GM12878 (cell line): ENCODE data around the gene FBXO5. TPM values are rescaled to one million over a fixed set of nuclear protein-coding genes. Genes with fewer than 3 reads are reported as not detected.

Experiments
- ATAC-seq: fragments of 200-7000 bp; cut with Tn5 transposase; 3 replicates; pipeline ENCODE4 v1.9.1; 2020; ENCODE audit warnings: mild to moderate bottlenecking, moderate library complexity
- BruUV-seq: library from RNA; stranded (reverse); fragments of 400-500 nt; replicated peaks from 2 replicates; lab custom pipeline; 2021; lab: Mats Ljungman, UMichigan
- CTCF ChIA-PET: fragments of 300-600 bp; sonication (Branson Sonifier 250); formaldehyde crosslinking; extraction: SDS; loops from one replicate; lab custom pipeline; 2021; ENCODE audit warnings: inconsistent platforms; lab: Yijun Ruan, JAX
- POLR2A ChIA-PET: fragments of 350-600 bp; formaldehyde crosslinking; extraction: SDS; loops from one replicate; lab custom pipeline; 2021; ENCODE audit warnings: inconsistent platforms; lab: Charles Lee
- RAD21 ChIA-PET: fragments of 300-600 bp; sonication (Branson Sonifier 250); formaldehyde crosslinking; loops from one replicate; lab custom pipeline; 2023; ENCODE audit warnings: antibody characterized with exemption; ENCODE audit not compliant: unreplicated experiment; lab: Charles Lee
- SMC1A ChIA-PET: fragments of 300-600 bp; sonication (Branson Sonifier 250); formaldehyde crosslinking; loops from one replicate; lab custom pipeline; 2023; ENCODE audit not compliant: unreplicated experiment, uncharacterized antibody; lab: Charles Lee
- DNase-seq: peaks from one replicate; pipeline ENCODE4 v3.0.0-alpha.2; 2011; ENCODE audit warnings: low read depth, low spot score
- FAIRE-seq: peaks from 3 replicates; lab custom pipeline; 2011; peaks lifted over from hg19 to GRCh38; lab: Jason Lieb, UNC
- H2AFZ ChIP-seq: 2 replicates; pipeline ENCODE4 v1.6.0; 2011; ENCODE audit warnings: low read depth, low read length, control low read depth; ENCODE audit not compliant: control insufficient read depth
- H3K27ac ChIP-seq: 2 replicates; pipeline ENCODE4 v1.5.1; 2011; ENCODE audit warnings: control low read depth; ENCODE audit not compliant: control insufficient read depth, insufficient read depth
- H3K27me3 ChIP-seq, 2 experiments: replicated peaks in 1 of 2; 2 replicates each; pipeline versions ENCODE4 v1.6.0 to v1.6.1; 2011; ENCODE audit warnings: low read length in 1 of 2; ENCODE audit not compliant: control insufficient read depth in 2 of 2, insufficient read depth in 2 of 2
- H3K36me3 ChIP-seq, 2 experiments: 2 replicates each; pipeline ENCODE4 v1.5.1; 2011; ENCODE audit warnings: low read length in 1 of 2; ENCODE audit not compliant: control insufficient read depth in 2 of 2, insufficient read depth in 2 of 2
- H3K4me1 ChIP-seq: 2 replicates; pipeline ENCODE4 v1.6.1; 2011; ENCODE audit warnings: mild to moderate bottlenecking, low read length, moderate library complexity, mixed read lengths; ENCODE audit not compliant: control insufficient read depth, insufficient read depth
- H3K4me2 ChIP-seq: 2 replicates; pipeline ENCODE4 v1.6.0; 2011; ENCODE audit warnings: control low read depth; ENCODE audit not compliant: control insufficient read depth, insufficient read depth
- H3K4me3 ChIP-seq: fragments of 200-600 bp; sonication (generic); 2 replicates; pipeline ENCODE4 v1.5.1; 2016
- H3K79me2 ChIP-seq: 2 replicates; pipeline ENCODE4 v1.6.0; 2011; ENCODE audit warnings: low read length; ENCODE audit not compliant: control insufficient read depth, insufficient read depth
- H3K9ac ChIP-seq: 2 replicates; pipeline ENCODE4 v1.8.0; 2011; ENCODE audit warnings: low read length, control low read depth, mixed read lengths; ENCODE audit not compliant: control insufficient read depth, insufficient read depth
- H3K9me3 ChIP-seq: replicated peaks from 3 replicates; pipeline ENCODE4 v1.5.1; 2011; ENCODE audit warnings: mild to moderate bottlenecking, low read length; ENCODE audit not compliant: control insufficient read depth, insufficient read depth
- H4K20me1 ChIP-seq: 2 replicates; pipeline ENCODE4 v1.6.0; 2011; ENCODE audit not compliant: control insufficient read depth, insufficient read depth
- BCLAF1 ChIP-seq: fragments of 450-650 bp; IDR thresholded peaks from 2 replicates; pipeline ENCODE4 v1.6.1; 2017; ENCODE audit warnings: antibody characterized with exemption, mild to moderate bottlenecking, moderate library complexity
- CHD2 ChIP-seq: IDR thresholded peaks from 2 replicates; pipeline ENCODE4 v1.6.1; 2011; ENCODE audit warnings: low read depth, low read length, improper control_type of control experiment, borderline replicate concordance
- EED ChIP-seq: sonication (generic); IDR thresholded peaks from 2 replicates; pipeline ENCODE4 v1.6.1; 2016; ENCODE audit warnings: antibody characterized with exemption, low read depth
- ELK1 ChIP-seq: IDR thresholded peaks from 2 replicates; pipeline ENCODE4 v1.6.1; 2012; ENCODE audit warnings: low read depth, low read length, improper control_type of control experiment
- ESRRA ChIP-seq: IDR thresholded peaks from 2 replicates; pipeline ENCODE4 v1.6.1; 2012; ENCODE audit warnings: mild to moderate bottlenecking, low read length, improper control_type of control experiment
- IKZF2 ChIP-seq, 2 experiments: fragments of 450-650 bp; IDR thresholded peaks; 2 replicates each; pipeline ENCODE4 v1.6.1; 2017; ENCODE audit warnings: mild to moderate bottlenecking in 2 of 2, moderate library complexity in 2 of 2
- MEF2B ChIP-seq: fragments of 450-650 bp; IDR thresholded peaks from 2 replicates; pipeline ENCODE4 v1.6.1; 2018; ENCODE audit warnings: mild to moderate bottlenecking, moderate library complexity; ENCODE audit not compliant: partially characterized antibody, poor library complexity, severe bottlenecking
- PRDM15 ChIP-seq: fragments of 450-650 bp; formaldehyde crosslinking; IDR thresholded peaks from 2 replicates; pipeline ENCODE4 v1.4.0; 2020; ENCODE audit warnings: mild to moderate bottlenecking, moderate library complexity
- SREBF2 ChIP-seq: IDR thresholded peaks from 2 replicates; pipeline ENCODE4 v1.6.1; 2012; ENCODE audit warnings: mild to moderate bottlenecking, low read length
- SUZ12 ChIP-seq: fragments of 200-600 bp; sonication (generic); IDR thresholded peaks from one replicate; pipeline ENCODE4 v1.6.1; 2018; ENCODE audit warnings: antibody characterized with exemption, mild to moderate bottlenecking; ENCODE audit not compliant: unreplicated experiment
- WGBS: methylation state at CpG from one replicate; pipeline ENCODE4 v1.1.6; 2016; ENCODE audit warnings: low lambda C conversion rate; ENCODE audit not compliant: insufficient replicate concordance, insufficient coverage; ENCODE audit errors: missing lambda C conversion rate; 5-methylcytosine and 5-hydroxymethylcytosine counted together
- in situ Hi-C: fragments of 300-500 bp; cut with MboI; formaldehyde crosslinking; loops from 9 replicates; pipeline ENCODE4 v1.14.3; 2018; ENCODE audit warnings: mixed read lengths
- intact Hi-C: fragments of 100-400 bp; cut with micrococcal nuclease; formaldehyde crosslinking; loops from one replicate; pipeline ENCODE4 v1.14.2; 2022; ENCODE audit not compliant: unreplicated experiment
- polyA plus RNA-seq, 11 experiments: library from polyadenylated mRNA; depleted of rRNA in 4 of 11; unstranded in 6 of 11; stranded (reverse) in 5 of 11; fragments of >200 nt; fragmentation: Nextera tagmentation in 4 of 11; fragmentation: Illumina TruSeq in 1 of 11; extraction: Ambion mirVana in 4 of 11; extraction: Trizol in 1 of 11; gene quantifications; 1 replicate in 1 of 11; 2 replicates in 10 of 11; pipeline versions ENCODE4 v1.2.1 to v1.2.3, GENCODE V29; 2011 to 2016; ENCODE audit warnings: inconsistent platforms in 2 of 11, missing spikeins in 2 of 11, low read depth in 1 of 11
- total RNA-seq, 4 experiments: library from RNA; depleted of rRNA in 3 of 4; stranded (reverse); fragments of >200 nt in 3 of 4; fragmentation: Illumina TruSeq in 1 of 4; extraction: Trizol in 1 of 4; gene quantifications; 2 replicates each; pipeline versions ENCODE4 v1.2.1 to v1.2.3, GENCODE V29; 2013 to 2021

The FBXO5 gene
- total and polyA plus RNA-seq, 10 of the 15 experiments (the other 5 are each of a cell fraction or from before 2014, with no cell fraction given) = 13.6 to 62.2 (median 37.7) TPM

GRCh38 chr6:153015094-153015640 is 32.3 kb upstream of the FBXO5 start (continued):
- TF ChIP-seq ELK1 = no peak
- no peak for TF ChIP-seq PRDM15 (CRISPR knock-in tag)

GRCh38 chr6:153013438-153013837 is 30.6 kb upstream of the FBXO5 start:
- RAD21 ChIA-PET = no interaction called here
- CTCF ChIA-PET = interaction anchor here (0.5 to 1.2 kb wide), 3 partner anchors 18 to 714 kb away, joined by 3 to 4 read pairs (median 3); no protein-coding TSS in a partner anchor
- H3K4me2 ChIP-seq = no peak overlapping the region
- H3K79me2 ChIP-seq = no peaks in the 10 kb centered on the region
- no TSS peak for BruUV-seq
- no peak overlapping the region for H3K4me3 ChIP-seq
- intact Hi-C loops (no loop called here), in situ Hi-C loops (no loop called here)
- H3K9me3 ChIP-seq = no peaks in the 10 kb centered on the region
- H3K9ac ChIP-seq = no peak overlapping the region
- H4K20me1 ChIP-seq = no peaks in the 10 kb centered on the region
- TF ChIP-seq SREBF2 = no peak
- no peak for TF ChIP-seq ESRRA
- TF ChIP-seq CHD2 = no peak
- no peak for TF ChIP-seq BCLAF1
- TF ChIP-seq MEF2B = no peak
- no peak for TF ChIP-seq EED
- TF ChIP-seq IKZF2 (IDR thresholded peaks at IDR 0.05) = no peak
- TF ChIP-seq SUZ12 = no peak
- FAIRE-seq (no peak), DNase-seq (no peak), ATAC-seq (no peak)
- SMC1A ChIA-PET = no interaction called here
- H3K4me1 ChIP-seq = no peaks in the 10 kb centered on the region
- H3K36me3 ChIP-seq = no peaks in the 10 kb centered on the region
- H3K27me3 ChIP-seq = no peaks in the 10 kb centered on the region; a peak in 1 of 4 replicates
- POLR2A ChIA-PET = no interaction called here
- no peak overlapping the region for H2AFZ ChIP-seq
- 67% methylated on average over 2 of the region's 2 CpGs for WGBS
- no peak overlapping the region for H3K27ac ChIP-seq
